Neuron (in vitro differentiated cells): Measurements from ENCODE around the gene RGS10.

Source experiments
- H2AFZ ChIP-seq: one replicate; pipeline ENCODE4 v1.6.1; 2013; ENCODE audit warnings: low read depth, mild to moderate bottlenecking, inconsistent platforms, low read length, moderate library complexity
- H3K27me3 ChIP-seq: one replicate; pipeline ENCODE4 v1.6.1; 2013; ENCODE audit warnings: low read length; ENCODE audit not compliant: insufficient read depth
- H3K36me3 ChIP-seq: one replicate; pipeline ENCODE4 v1.6.1; 2013; ENCODE audit warnings: low read length; ENCODE audit not compliant: insufficient read depth
- H3K4me1 ChIP-seq: one replicate; pipeline ENCODE4 v1.6.1; 2013; ENCODE audit warnings: low read length; ENCODE audit not compliant: insufficient read depth
- H3K4me3 ChIP-seq: 2 replicates; pipeline ENCODE4 v1.5.1; 2013; ENCODE audit warnings: mild to moderate bottlenecking, low read length, moderate library complexity
- H3K9me3 ChIP-seq: one replicate; pipeline ENCODE4 v1.6.1; 2013; ENCODE audit warnings: low read length

Gene RGS10

GRCh38 chr10:119450606-119451299 is 91.8 kb downstream of the RGS10 start:
- Histone ChIP-seq H2AFZ (no peak overlapping the region), H3K4me1 (no peaks in the 10 kb centered on the region), H3K4me3 (no peak overlapping the region)

More at GRCh38 chr10:119450606-119451299, 91.8 kb downstream of the RGS10 start:
- no peaks in the 10 kb centered on the region for H3K36me3 ChIP-seq
- H3K27me3 ChIP-seq, result no peaks in the 10 kb centered on the region
- no peaks in the 10 kb centered on the region for H3K9me3 ChIP-seq
